GM18517 (cell line): ENCODE measurements around the gene ALDOC.

Experiments used
- ATAC-seq: cut with Tn5 transposase; IDR thresholded peaks from one replicate; pipeline ENCODE4 v1.9.1; 2021; ENCODE audit warnings: mild to moderate bottlenecking, moderate library complexity; ENCODE audit not compliant: unreplicated experiment

ALDOC gene

DNA sequence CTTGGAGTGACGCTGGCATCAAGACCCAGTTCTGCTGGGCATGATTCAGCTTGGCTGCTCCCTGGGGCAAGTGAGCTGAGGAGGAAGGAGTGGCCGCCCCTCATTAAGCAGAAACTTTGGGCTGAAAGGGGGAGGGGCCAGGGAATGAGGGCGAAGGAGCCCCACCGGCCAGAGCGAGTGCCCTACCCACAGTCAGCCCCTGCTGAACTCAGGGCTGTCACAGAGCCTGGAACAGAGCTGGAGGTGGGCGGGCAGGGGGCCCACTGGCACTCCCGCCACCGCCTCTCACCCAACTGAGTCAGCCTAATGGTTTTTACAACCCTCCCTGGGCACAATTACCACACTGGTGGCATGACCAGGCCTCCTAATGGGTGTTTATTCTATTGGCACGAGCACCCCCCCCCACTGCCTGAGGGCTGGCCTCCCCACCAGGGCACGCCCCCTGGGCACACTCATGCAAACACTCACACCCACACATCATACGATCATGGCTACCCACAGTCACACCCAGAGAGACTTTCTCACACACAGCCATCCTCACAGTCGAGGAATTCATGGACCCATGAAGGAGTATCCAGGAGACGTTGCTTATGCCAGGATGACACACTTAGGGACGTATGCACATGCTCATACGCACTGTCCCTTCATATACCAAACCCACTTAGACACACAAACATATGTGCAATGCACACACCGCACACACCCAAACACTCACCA is 43.4 kb downstream of the ALDOC start:
- no peak for ATAC-seq

DNA sequence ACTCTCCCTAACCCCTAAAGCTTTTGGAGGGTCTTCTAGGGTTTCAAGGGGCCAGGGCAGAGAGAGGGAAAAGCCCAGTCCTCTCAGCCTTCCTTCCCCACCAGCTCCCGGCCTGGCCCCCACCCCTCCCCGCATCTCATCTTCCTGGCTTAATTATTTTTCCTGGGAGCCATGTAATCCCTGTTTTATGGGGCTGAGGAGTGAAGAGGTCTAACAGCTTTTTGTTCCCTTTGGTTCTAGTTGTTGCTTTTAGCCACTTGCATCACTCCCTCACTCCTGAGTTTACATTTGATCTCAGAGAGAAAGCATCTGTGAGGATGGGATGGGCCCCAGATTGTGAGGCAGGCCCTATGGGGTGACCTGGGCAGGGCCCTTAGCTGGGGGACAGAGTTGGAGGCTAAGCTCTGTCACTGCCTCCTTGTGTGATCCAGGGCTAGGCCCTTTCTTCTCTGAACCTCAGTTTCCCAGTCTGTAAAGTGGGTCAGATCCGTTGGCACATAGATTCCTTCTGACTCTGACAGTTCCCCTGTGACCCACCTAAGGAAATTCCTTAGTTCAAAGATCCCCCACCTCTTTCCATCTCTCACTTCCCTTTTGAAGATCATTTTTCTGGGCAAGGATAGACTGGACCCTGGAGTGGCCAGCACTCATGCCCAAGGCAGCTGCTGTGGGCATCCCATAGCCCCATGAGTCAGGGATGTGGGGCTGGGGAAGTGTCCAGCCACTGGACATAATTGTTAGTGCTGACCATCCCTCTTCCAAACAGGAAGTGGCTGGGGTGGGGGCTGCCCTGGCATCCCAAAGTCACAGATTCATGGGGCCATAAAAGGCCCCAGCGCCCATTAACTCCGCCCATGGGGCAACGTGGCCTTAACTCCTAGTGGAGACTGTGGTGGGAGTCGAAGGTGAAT is 44.4 kb downstream of the ALDOC start:
- ATAC-seq: no peak

DNA sequence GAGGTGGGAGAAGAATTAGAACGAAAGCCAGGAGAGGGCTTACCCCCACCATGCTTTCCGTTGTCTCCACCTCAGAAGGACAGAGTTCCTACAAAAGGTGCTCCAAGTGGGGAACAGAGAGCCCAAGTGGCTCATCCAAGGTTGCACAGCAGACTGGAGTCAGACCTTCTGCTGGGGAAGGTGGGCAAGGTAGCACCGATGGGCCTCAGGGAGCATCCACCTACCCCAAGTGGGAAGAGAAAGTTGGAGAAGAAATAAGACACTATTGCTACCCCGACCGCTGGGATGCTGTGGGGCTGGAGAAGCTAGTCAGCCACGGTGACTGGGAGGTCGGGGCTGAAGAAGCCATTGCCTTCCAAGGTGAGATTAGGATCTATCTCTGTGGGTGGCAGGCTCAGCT is 45.8 kb downstream of the ALDOC start:
- ATAC-seq: no peak

DNA sequence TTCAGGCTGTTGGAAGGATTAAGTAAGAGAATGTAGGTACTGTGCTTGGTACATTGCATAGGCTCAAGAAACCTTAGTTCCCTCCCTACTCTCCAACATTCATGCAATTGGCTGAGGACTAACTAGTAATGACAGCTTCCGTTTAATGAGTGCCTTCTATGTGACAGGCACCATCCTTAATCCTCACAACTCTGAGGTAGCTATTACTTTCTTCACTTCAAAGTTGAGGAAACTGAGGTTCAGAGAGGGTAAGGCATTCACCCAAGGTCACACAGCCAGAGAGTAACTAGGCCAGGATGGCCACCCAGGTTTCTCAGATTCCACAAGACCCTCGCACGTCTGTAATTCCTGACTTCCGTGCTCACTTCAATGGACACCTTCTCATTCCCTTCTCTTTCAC is 46.4 kb downstream of the ALDOC start:
- ATAC-seq: no peak

GRCh38 chr17:28529013-28529400 is 47.7 kb downstream of the ALDOC start:
- no peak for ATAC-seq

GRCh38 chr17:28528327-28529012 is 48.2 kb downstream of the ALDOC start:
- ATAC-seq: no peak

GRCh38 chr17:28527859-28528258 is 48.8 kb downstream of the ALDOC start:
- ATAC-seq: no peak

- no peak for ATAC-seq
These were observed 49.5 kb downstream of the ALDOC start for GRCh38 chr17:28527181-28527681.

DNA sequence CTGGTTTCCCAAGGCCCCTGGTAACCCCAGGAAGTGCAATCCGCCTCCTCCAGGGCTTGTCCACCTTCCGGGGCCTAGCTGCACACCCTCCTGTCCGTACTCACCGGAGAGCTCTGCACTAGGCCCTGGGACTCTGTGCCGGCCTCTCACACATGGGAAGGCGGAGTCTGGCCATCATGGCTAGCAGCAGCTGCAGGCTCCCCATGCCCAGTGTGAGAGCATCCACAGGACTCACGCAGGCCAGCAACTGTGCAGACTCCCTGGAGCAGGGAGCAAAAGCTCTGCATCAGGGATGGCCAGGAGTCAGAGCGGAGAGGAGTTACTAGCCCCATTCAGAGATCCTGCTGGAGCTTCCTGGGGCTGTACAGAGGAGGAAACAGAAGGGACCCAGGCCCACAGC is 50.3 kb downstream of the ALDOC start:
- no peak for ATAC-seq

DNA sequence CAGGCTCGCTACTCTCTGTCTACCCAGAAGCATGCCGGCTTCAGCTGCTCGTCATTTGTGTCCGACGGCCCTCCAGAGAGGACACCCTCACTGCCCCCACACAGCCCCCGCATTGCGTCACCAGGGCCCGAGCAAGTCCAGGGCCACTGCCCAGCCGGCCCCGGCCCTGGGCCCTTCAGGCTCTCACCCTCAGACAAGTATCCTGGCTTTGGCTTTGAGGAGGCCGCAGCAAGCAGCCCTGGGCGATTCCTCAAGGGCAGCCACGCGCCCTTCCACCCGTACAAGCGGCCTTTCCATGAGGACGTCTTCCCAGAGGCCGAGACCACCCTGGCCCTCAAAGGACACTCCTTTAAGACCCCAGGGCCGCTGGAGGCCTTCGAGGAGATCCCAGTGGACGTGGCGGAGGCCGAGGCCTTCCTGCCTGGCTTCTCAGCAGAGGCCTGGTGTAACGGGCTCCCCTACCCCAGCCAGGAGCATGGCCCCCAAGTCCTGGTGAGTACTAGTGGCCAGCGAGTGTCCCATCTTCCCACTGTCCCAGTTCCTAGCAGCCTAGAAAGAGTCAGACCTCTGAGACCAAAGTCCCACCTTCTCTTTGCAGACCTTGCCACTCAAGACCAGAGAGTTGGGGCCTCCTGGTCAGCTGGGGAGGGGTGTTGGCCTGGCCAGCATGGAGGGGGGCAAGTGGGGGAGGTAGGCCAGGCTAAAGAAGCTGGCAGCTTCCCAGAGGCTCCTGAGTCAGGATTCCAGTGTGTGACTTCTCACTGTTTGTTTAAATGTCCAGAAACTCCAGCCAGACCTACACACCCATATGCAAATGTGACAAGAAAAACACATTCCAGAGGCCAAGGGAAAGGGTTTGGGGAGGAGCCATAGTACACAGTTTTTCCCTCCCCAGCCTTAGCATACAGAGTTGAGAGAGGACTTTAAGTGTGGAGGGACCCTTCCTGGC is 51.9 kb downstream of the ALDOC start:
- no peak for ATAC-seq

DNA sequence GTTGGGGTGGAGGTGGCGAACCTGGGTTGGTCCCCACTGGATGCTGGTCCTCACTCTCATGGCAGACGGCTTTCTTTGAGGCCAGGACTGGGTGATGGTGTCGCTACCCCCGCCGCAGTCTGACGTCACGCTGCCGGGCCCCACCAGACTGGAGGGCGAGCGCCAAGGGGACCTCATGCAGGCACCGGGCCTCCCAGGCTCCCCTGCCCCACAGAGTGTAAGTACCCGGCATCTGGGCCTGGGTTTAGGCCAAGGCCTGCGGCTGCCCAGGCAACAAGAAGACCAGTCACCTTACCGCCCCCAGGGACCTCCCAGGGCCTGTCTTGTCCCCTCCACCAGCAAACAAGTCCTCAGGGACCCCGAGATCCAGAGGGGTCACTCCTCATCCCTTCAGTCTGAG is 52.8 kb downstream of the ALDOC start:
- no peak for ATAC-seq

GRCh38 chr17:28523186-28523585 is 53.5 kb downstream of the ALDOC start:
- no peak for ATAC-seq
